Stimulated activated CD4-positive, alpha-beta T cell treated with anti-CD3 and anti-CD28 coated beads, Interleukin-2, amount 100 ng/mL, for 24 hours (primary cell): ENCODE results near the gene TGDS.
"Not testable (repeated sequence)": the region's sequence is repeated elsewhere in the genome, so short reads cannot be mapped to it uniquely, and the experiment has no call there.

Experiments
- DNase-seq, 2 donors: peaks; one replicate each; pipeline ENCODE4 v3.0.0-alpha.2; 2020

The TGDS gene

GRCh38 chr13:94549232-94550061 is 46.5 kb downstream of the TGDS start:
- peak; percentile 92 for DNase-seq

GRCh38 chr13:94548821-94549231 is 47.1 kb downstream of the TGDS start:
- DNase-seq: peak in 1 of 2 donors; percentile 50

- peak in 1 of 2 donors; percentile 13 for DNase-seq
These were observed 47.6 kb downstream of the TGDS start for GRCh38 chr13:94548382-94548781.

GRCh38 chr13:94546061-94546839 is 49.7 kb downstream of the TGDS start:
- no peak for DNase-seq

GRCh38 chr13:94544922-94545321 is 51.0 kb downstream of the TGDS start:
- no peak for DNase-seq

GRCh38 chr13:94542917-94543316 is 53.0 kb downstream of the TGDS start:
- DNase-seq: no peak

GRCh38 chr13:94537740-94538630 is 58.0 kb downstream of the TGDS start:
- DNase-seq: no peak

GRCh38 chr13:94535775-94536174 is 60.2 kb downstream of the TGDS start:
- DNase-seq: no peak

GRCh38 chr13:94535231-94535630 is 60.7 kb downstream of the TGDS start:
- no peak for DNase-seq

- no peak for DNase-seq
These were observed 61.8 kb downstream of the TGDS start for GRCh38 chr13:94534166-94534565.

- DNase-seq: not testable (repeated sequence)
These were observed 63.7 kb downstream of the TGDS start for GRCh38 chr13:94532278-94532677.

- not testable (repeated sequence) for DNase-seq
These were observed 69.0 kb downstream of the TGDS start for GRCh38 chr13:94526956-94527355.

GRCh38 chr13:94525781-94526180 is 70.2 kb downstream of the TGDS start:
- no peak for DNase-seq

GRCh38 chr13:94524407-94524806 is 71.5 kb downstream of the TGDS start:
- no peak for DNase-seq
